Measurements from ENCODE around the gene TBX15.

The TBX15 gene

DNA sequence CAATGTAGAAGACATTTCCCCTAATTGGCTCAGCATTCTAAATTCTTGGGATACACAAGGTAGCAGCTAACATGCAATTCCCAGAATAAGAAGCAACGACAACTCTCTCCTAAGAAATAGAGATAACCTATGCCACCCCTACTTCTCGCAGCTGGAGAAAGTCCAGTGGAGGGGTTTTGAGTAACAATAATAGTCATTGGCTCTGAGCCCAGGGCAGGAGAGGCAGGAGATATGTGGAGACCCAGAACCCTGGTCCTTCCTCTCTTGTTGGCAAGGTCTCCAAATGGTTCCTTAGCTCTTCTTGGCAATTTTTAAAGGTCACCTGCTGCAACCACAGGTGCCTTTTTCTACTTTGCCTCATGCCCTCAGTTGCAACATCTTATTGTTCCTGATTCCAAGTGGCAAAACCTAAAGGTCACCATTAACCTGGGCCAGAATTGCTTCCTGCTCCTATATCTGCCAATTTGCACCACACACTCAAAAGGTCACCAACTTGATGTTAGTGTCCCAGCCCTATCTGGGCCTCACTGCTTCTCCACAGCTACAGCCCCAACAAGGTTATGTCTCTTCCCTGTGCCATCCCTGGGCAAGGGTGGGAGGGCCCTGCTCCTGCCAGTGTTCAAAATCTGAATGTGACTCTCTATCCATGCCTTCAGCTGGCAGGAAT lies 36.7 kb downstream of the TBX15 start:
- DNase-seq (ENCODE audit: low spot score) = no peak
- in situ Hi-C loops (cut with MboI; ENCODE audit: low pct_unique_long_range_greater_than_20kb, low sequenced_read_pairs, unreplicated experiment) = no loop called here
- TF ChIP-seq, protein P1, sequence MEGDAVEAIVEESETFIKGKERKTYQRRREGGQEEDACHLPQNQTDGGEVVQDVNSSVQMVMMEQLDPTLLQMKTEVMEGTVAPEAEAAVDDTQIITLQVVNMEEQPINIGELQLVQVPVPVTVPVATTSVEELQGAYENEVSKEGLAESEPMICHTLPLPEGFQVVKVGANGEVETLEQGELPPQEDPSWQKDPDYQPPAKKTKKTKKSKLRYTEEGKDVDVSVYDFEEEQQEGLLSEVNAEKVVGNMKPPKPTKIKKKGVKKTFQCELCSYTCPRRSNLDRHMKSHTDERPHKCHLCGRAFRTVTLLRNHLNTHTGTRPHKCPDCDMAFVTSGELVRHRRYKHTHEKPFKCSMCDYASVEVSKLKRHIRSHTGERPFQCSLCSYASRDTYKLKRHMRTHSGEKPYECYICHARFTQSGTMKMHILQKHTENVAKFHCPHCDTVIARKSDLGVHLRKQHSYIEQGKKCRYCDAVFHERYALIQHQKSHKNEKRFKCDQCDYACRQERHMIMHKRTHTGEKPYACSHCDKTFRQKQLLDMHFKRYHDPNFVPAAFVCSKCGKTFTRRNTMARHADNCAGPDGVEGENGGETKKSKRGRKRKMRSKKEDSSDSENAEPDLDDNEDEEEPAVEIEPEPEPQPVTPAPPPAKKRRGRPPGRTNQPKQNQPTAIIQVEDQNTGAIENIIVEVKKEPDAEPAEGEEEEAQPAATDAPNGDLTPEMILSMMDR (IDR thresholded peaks at IDR 0.05; ENCODE audit: extremely low read depth, insufficient read depth, missing control alignments) = no peak

DNA sequence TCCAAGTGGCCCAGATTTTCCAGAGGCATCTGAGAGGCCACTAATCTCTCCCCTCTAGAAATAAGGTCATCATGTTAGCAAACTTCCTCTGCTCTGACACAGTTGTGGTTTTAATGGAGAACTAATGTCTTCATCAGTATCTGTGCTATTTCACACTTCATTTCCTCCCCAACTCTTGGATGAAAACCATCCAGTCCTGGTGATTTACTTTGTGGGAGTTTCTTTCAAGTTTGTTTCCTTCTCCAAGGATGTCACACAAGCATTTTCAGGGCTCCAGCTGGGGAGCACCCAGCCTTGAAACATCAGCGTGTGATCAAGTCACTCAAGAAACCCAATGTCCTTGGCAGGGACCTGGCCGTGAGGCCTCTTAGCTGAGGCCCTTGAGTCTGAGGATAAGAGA lies 38.8 kb downstream of the TBX15 start:
- TF ChIP-seq, protein P1 (IDR thresholded peaks at IDR 0.05; ENCODE audit: extremely low read depth, insufficient read depth, missing control alignments) = no peak
- in situ Hi-C loops (cut with MboI; ENCODE audit: low pct_unique_long_range_greater_than_20kb, low sequenced_read_pairs, unreplicated experiment) = no loop called here
- DNase-seq (ENCODE audit: low spot score) = no peak

GRCh38 chr1:118948846-118949245 lies 39.3 kb downstream of the TBX15 start:
- in situ Hi-C loops (cut with MboI; ENCODE audit: low pct_unique_long_range_greater_than_20kb, low sequenced_read_pairs, unreplicated experiment) = no loop called here
- TF ChIP-seq, protein P1 (IDR thresholded peaks at IDR 0.05; ENCODE audit: extremely low read depth, insufficient read depth, missing control alignments) = no peak
- no peak for DNase-seq (ENCODE audit: low spot score)

- DNase-seq (ENCODE audit: low spot score) = no peak
- TF ChIP-seq, protein P1 (IDR thresholded peaks at IDR 0.05; ENCODE audit: extremely low read depth, insufficient read depth, missing control alignments) = no peak
- in situ Hi-C loops (cut with MboI; ENCODE audit: low pct_unique_long_range_greater_than_20kb, low sequenced_read_pairs, unreplicated experiment) = no loop called here
These were observed 39.8 kb downstream of the TBX15 start for GRCh38 chr1:118948351-118948750.

- no peak for DNase-seq (ENCODE audit: low spot score)
- TF ChIP-seq, protein P1 (IDR thresholded peaks at IDR 0.05; ENCODE audit: extremely low read depth, insufficient read depth, missing control alignments) = no peak
- in situ Hi-C loops (cut with MboI; ENCODE audit: low pct_unique_long_range_greater_than_20kb, low sequenced_read_pairs, unreplicated experiment) = no loop called here
These were observed 40.4 kb downstream of the TBX15 start for GRCh38 chr1:118947790-118948189.

- no peak for DNase-seq (ENCODE audit: low spot score)
- in situ Hi-C loops (cut with MboI; ENCODE audit: low pct_unique_long_range_greater_than_20kb, low sequenced_read_pairs, unreplicated experiment) = no loop called here
- TF ChIP-seq, protein P1 (IDR thresholded peaks at IDR 0.05; ENCODE audit: extremely low read depth, insufficient read depth, missing control alignments) = no peak
These were observed 41.0 kb downstream of the TBX15 start for GRCh38 chr1:118947003-118947765.
